ENCODE data around the gene RANBP17.

The RANBP17 gene

DNA sequence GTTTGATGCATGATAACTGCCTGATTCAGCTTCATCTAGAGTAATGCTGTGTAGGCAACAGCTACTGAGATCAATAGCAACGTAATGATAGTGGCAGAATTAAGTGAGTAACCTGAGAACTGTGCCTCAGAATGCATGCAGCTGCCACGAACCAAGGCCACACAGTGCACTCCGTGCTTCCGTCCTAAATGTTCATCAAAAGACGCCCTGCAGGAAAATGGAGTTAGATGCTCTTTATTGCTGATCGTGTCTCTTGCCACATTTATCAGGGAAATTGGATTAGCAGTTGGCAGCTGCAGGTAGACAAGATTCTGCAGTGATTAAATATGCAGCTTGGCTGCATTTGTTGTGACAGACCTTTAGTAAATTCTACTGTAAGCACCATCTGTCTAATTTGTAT, 339.5 kb downstream of the RANBP17 start:
- H3K27ac ChIP-seq, result no peak overlapping the region
- TF ChIP-seq, protein P1, sequence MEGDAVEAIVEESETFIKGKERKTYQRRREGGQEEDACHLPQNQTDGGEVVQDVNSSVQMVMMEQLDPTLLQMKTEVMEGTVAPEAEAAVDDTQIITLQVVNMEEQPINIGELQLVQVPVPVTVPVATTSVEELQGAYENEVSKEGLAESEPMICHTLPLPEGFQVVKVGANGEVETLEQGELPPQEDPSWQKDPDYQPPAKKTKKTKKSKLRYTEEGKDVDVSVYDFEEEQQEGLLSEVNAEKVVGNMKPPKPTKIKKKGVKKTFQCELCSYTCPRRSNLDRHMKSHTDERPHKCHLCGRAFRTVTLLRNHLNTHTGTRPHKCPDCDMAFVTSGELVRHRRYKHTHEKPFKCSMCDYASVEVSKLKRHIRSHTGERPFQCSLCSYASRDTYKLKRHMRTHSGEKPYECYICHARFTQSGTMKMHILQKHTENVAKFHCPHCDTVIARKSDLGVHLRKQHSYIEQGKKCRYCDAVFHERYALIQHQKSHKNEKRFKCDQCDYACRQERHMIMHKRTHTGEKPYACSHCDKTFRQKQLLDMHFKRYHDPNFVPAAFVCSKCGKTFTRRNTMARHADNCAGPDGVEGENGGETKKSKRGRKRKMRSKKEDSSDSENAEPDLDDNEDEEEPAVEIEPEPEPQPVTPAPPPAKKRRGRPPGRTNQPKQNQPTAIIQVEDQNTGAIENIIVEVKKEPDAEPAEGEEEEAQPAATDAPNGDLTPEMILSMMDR (IDR thresholded peaks at IDR 0.05), result no peak
- no peaks in the 10 kb centered on the region for H3K79me2 ChIP-seq
- no peak overlapping the region for H3K4me2 ChIP-seq (ENCODE audit: low read length)
- no peaks in the 10 kb centered on the region for H3K9me3 ChIP-seq (ENCODE audit: control insufficient read depth, low read length)
- H3K27me3 ChIP-seq (ENCODE audit: control insufficient read depth, insufficient read depth, low read length), result no peaks in the 10 kb centered on the region
- H3K4me3 ChIP-seq (ENCODE audit: low read depth, low read length), result no peak overlapping the region
- no peaks in the 10 kb centered on the region for H3K36me3 ChIP-seq (ENCODE audit: control insufficient read depth, insufficient read depth, low read length)
- no peaks in the 10 kb centered on the region for H3K4me1 ChIP-seq
- H3K9ac ChIP-seq, result no peak overlapping the region
- H2AFZ ChIP-seq, result no peak overlapping the region

DNA sequence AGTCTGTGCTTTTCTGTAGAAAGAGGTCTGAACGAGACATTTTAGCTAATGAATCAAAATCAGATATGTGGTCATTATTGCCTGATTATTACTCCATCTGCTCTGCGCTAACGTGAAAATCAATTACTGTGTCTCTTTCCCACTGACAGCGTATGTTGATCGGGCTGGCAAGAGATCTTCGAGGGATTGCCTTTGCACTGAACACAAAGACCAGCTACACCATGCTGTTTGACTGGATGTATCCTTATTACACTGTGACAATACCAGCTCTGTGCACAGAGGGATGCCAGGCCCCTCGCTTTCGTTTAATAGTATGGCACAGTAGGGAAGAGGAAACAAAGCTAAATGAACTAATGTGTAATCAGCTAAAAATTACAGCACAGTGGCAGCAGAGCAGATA, 343.6 kb downstream of the RANBP17 start:
- no peaks in the 10 kb centered on the region for H3K79me2 ChIP-seq
- no peaks in the 10 kb centered on the region for H3K4me1 ChIP-seq
- H2AFZ ChIP-seq, result no peak overlapping the region
- TF ChIP-seq, protein P1 (IDR thresholded peaks at IDR 0.05), result no peak
- H3K36me3 ChIP-seq (ENCODE audit: control insufficient read depth, insufficient read depth, low read length), result no peaks in the 10 kb centered on the region
- H3K27ac ChIP-seq, result no peak overlapping the region
- H3K4me2 ChIP-seq (ENCODE audit: low read length), result no peak overlapping the region
- H3K9ac ChIP-seq, result no peak overlapping the region
- no peaks in the 10 kb centered on the region for H3K9me3 ChIP-seq (ENCODE audit: control insufficient read depth, low read length)
- no peaks in the 10 kb centered on the region for H3K27me3 ChIP-seq (ENCODE audit: control insufficient read depth, insufficient read depth, low read length)
- no peak overlapping the region for H3K4me3 ChIP-seq (ENCODE audit: low read depth, low read length)

DNA sequence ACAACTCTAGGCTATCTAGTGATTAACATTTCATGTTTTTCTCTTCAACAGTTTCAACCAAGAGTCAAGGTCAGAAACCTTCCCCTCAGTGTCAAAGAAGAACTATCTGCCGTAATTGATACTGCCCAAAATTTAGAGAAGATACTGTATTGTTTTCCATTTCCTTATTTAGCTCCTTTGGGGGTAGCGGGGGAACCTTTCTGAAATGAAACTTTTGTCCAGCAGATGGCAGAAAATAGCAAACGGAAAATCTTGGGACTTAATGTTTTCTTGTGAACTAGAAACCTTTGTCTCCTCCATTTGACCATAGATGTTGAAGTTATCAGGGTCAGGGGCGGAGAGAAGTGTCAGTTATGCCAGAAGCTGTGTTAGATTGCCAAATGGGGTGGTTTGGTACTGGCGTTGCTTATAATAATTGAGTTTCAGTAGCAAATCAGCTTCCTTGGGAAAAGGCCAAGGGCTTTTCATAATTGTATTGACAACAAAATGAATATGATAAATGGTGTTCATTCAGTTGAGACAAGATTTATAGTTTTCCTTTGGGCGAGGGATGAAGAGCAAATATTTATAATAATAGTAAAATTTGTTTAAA, 345.5 kb downstream of the RANBP17 start:
- Histone ChIP-seq H3K9ac (no peak overlapping the region), H3K9me3 (ENCODE audit: control insufficient read depth, low read length) (no peaks in the 10 kb centered on the region), H3K27ac (no peak overlapping the region), H3K27me3 (ENCODE audit: control insufficient read depth, insufficient read depth, low read length) (no peaks in the 10 kb centered on the region), H3K79me2 (no peaks in the 10 kb centered on the region), H2AFZ (no peak overlapping the region), H3K4me1 (no peaks in the 10 kb centered on the region), H3K4me2 (ENCODE audit: low read length) (no peak overlapping the region), H3K36me3 (ENCODE audit: control insufficient read depth, insufficient read depth, low read length) (no peaks in the 10 kb centered on the region), H3K4me3 (ENCODE audit: low read depth, low read length) (no peak overlapping the region)
- TF ChIP-seq, protein P1 (IDR thresholded peaks at IDR 0.05), result peak; percentile 38

DNA sequence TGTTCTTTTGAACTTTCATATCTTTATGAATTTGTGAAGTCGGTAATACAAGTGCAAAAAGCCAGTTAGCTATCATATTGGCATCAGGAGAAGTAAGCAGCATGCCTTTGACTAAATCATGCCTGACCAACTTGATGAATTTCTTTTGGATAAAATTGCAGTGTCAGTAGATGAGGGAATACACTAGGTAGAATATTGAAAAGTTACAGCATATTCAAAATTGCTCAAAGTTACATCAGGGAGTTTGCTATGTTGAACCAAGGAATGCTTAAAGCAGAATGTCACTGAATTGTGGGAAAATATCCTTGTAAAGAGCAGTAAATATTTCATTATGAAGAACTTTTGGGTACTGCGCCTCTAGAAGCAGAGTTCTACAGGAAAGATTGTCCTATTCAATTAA, 360.1 kb downstream of the RANBP17 start:
- H3K4me2 ChIP-seq (ENCODE audit: low read length), result no peak overlapping the region
- no peak overlapping the region for H2AFZ ChIP-seq
- no peaks in the 10 kb centered on the region for H3K36me3 ChIP-seq (ENCODE audit: control insufficient read depth, insufficient read depth, low read length)
- H3K9ac ChIP-seq, result no peak overlapping the region
- peaks cover 3% of the 10 kb centered on the region for H3K4me1 ChIP-seq
- no peak overlapping the region for H3K4me3 ChIP-seq (ENCODE audit: low read depth, low read length)
- H3K79me2 ChIP-seq, result no peaks in the 10 kb centered on the region
- TF ChIP-seq, protein P1 (IDR thresholded peaks at IDR 0.05), result no peak
- H3K27me3 ChIP-seq (ENCODE audit: control insufficient read depth, insufficient read depth, low read length), result no peaks in the 10 kb centered on the region
- H3K9me3 ChIP-seq (ENCODE audit: control insufficient read depth, low read length), result no peaks in the 10 kb centered on the region
- H3K27ac ChIP-seq, result no peak overlapping the region

DNA sequence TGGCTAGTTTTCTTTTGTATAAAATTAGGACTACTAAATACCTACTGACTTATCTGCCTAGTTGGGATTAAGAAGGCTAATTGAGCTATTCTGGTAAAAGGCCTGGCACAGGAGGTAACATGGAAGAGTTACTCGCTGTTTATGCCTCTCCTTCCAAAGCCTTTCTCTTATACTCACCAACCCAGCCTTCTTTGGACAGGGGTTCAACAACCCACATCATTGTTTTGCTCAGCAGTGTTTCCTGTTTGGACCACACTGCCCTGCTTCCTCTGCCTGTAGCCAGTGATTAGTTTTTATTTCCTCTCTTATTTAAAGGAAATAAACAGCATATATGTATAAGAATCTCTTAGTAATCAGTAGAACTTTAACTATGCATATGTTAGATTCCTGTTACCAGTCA, 362.1 kb downstream of the RANBP17 start:
- Histone ChIP-seq H3K79me2 (no peaks in the 10 kb centered on the region), H3K9me3 (ENCODE audit: control insufficient read depth, low read length) (no peaks in the 10 kb centered on the region), H3K4me3 (ENCODE audit: low read depth, low read length) (no peak overlapping the region), H3K27me3 (ENCODE audit: control insufficient read depth, insufficient read depth, low read length) (no peaks in the 10 kb centered on the region), H3K27ac (no peak overlapping the region), H3K9ac (no peak overlapping the region), H3K36me3 (ENCODE audit: control insufficient read depth, insufficient read depth, low read length) (no peaks in the 10 kb centered on the region), H3K4me2 (ENCODE audit: low read length) (no peak overlapping the region), H2AFZ (no peak overlapping the region), H3K4me1 (peaks cover 3% of the 10 kb centered on the region)
- TF ChIP-seq, protein P1 (IDR thresholded peaks at IDR 0.05), result no peak
